ENCODE data around the gene KCNIP1.

The KCNIP1 gene

GRCh38 chr5:170570476-170570875 is 66.7 kb downstream of the KCNIP1 start:
- DNase-seq, result no peak

GRCh38 chr5:170571281-170571731 is 67.5 kb downstream of the KCNIP1 start:
- DNase-seq, result no peak

GRCh38 chr5:170571875-170572852 is 68.3 kb downstream of the KCNIP1 start:
- no peak for DNase-seq

- no peak for DNase-seq
These were observed 69.3 kb downstream of the KCNIP1 start for GRCh38 chr5:170573114-170573513.

- DNase-seq, result no peak
These were observed 69.8 kb downstream of the KCNIP1 start for GRCh38 chr5:170573660-170574059.

- DNase-seq, result no peak
These were observed 73.0 kb downstream of the KCNIP1 start for GRCh38 chr5:170576602-170577535.

- DNase-seq, result no peak
These were observed 75.8 kb downstream of the KCNIP1 start for GRCh38 chr5:170579601-170580000.

- no peak for DNase-seq
These were observed 77.4 kb downstream of the KCNIP1 start for GRCh38 chr5:170581211-170581610.

GRCh38 chr5:170582644-170583330 is 79.0 kb downstream of the KCNIP1 start:
- no peak for DNase-seq

GRCh38 chr5:170584003-170584402 is 80.2 kb downstream of the KCNIP1 start:
- no peak for DNase-seq

GRCh38 chr5:170584450-170585058 is 80.7 kb downstream of the KCNIP1 start:
- DNase-seq, result no peak

- no peak for DNase-seq
These were observed 81.6 kb downstream of the KCNIP1 start for GRCh38 chr5:170585273-170585948.

GRCh38 chr5:170587808-170588207 is 84.0 kb downstream of the KCNIP1 start:
- DNase-seq, result no peak

GRCh38 chr5:170589643-170590042 is 85.8 kb downstream of the KCNIP1 start:
- DNase-seq, result no peak

- DNase-seq, result no peak
These were observed 86.7 kb downstream of the KCNIP1 start for GRCh38 chr5:170590566-170590965.

- DNase-seq, result no peak
These were observed 87.2 kb downstream of the KCNIP1 start for GRCh38 chr5:170591054-170591453.

- DNase-seq, result no peak
These were observed 92.7 kb downstream of the KCNIP1 start for GRCh38 chr5:170596482-170597044.

- no peak for DNase-seq
These were observed 93.4 kb downstream of the KCNIP1 start for GRCh38 chr5:170597109-170597751.

GRCh38 chr5:170597872-170598271 is 94.1 kb downstream of the KCNIP1 start:
- DNase-seq, result no peak

GRCh38 chr5:170599756-170600155 is 95.9 kb downstream of the KCNIP1 start:
- DNase-seq, result no peak

GRCh38 chr5:170601619-170602018 is 97.8 kb downstream of the KCNIP1 start:
- no peak for DNase-seq

Data from NCI-H2081 (cell line).